GM10248 (cell line): ENCODE data around the gene BARX2.

Experiments used
- CTCF ChIA-PET: fragments of 300-600 bp; sonication (Branson Sonifier 250); formaldehyde crosslinking; extraction: SDS; loops from one replicate; lab custom pipeline; 2021; ENCODE audit warnings: antibody characterized with exemption; lab: Yijun Ruan, JAX
- POLR2A ChIA-PET: fragments of 350-650 bp; sonication (Branson Sonifier 250); formaldehyde crosslinking; extraction: SDS; loops from one replicate; lab custom pipeline; 2020; ENCODE audit warnings: antibody characterized with exemption; lab: Yijun Ruan, JAX
- DNase-seq: peaks from one replicate; pipeline ENCODE4 v3.0.0; 2012; ENCODE audit errors: extremely low spot score
- TF ChIP-seq, protein P1 (sequence below): IDR thresholded peaks from 2 replicates; pipeline ENCODE4 v1.5.1; 2012; ENCODE audit warnings: mild to moderate bottlenecking, low read depth; ENCODE audit errors: extremely low read depth, missing control alignments, control extremely low read depth

The BARX2 gene

DNA sequence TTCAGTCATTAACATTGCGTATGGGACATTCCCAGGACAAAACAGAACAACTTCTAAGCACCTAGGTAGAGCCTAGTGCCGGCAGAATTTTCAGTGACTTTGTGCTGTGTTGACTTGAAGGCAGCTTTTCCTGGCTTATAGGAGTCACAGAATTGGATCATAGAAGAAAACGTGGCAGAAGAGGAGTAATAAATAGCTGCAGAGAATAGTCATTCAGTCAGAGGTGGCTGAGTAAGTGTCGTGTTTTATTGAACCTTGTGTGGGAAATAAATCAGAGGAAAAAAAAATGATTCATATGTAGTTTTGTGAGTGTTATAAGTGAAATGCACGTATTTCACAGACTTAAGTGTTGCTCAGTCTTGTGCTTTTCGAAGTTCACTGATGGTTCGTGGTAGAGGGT, 2.1 kb downstream of the BARX2 start:
- CTCF ChIA-PET: no interaction called here
- no peak for DNase-seq
- TF ChIP-seq, protein P1, sequence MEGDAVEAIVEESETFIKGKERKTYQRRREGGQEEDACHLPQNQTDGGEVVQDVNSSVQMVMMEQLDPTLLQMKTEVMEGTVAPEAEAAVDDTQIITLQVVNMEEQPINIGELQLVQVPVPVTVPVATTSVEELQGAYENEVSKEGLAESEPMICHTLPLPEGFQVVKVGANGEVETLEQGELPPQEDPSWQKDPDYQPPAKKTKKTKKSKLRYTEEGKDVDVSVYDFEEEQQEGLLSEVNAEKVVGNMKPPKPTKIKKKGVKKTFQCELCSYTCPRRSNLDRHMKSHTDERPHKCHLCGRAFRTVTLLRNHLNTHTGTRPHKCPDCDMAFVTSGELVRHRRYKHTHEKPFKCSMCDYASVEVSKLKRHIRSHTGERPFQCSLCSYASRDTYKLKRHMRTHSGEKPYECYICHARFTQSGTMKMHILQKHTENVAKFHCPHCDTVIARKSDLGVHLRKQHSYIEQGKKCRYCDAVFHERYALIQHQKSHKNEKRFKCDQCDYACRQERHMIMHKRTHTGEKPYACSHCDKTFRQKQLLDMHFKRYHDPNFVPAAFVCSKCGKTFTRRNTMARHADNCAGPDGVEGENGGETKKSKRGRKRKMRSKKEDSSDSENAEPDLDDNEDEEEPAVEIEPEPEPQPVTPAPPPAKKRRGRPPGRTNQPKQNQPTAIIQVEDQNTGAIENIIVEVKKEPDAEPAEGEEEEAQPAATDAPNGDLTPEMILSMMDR: no peak
- POLR2A ChIA-PET: no interaction called here

DNA sequence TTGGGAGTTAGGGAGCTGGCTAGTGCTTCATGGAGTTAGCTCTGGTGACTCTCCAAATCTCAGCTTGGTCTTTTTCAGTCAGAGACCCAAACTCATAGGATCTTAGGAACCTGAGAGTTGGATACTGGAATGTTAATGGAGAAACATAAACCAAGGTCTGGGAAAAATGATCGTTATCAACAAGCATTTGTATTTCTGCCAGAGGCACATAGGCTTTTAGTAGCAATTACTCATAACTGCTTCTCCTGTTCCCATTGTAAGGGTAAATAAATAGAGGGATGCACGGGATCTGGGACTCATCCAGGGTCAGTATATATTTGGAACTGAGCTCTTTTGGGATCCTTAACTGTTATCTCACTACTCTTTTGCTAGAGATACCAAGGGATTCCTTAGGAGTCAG, 4.8 kb downstream of the BARX2 start:
- no peak for DNase-seq
- ChIA-PET CTCF (interaction anchor here (1.3 to 1.4 kb wide), 2 partner anchors 315 to 370 kb away, joined by 3 to 4 read pairs; no protein-coding TSS in a partner anchor), POLR2A (interaction anchor here (0.7 kb wide), 1 partner anchor 121 kb away, joined by 4 read pairs; no protein-coding TSS in a partner anchor)
- TF ChIP-seq, protein P1: no peak

DNA sequence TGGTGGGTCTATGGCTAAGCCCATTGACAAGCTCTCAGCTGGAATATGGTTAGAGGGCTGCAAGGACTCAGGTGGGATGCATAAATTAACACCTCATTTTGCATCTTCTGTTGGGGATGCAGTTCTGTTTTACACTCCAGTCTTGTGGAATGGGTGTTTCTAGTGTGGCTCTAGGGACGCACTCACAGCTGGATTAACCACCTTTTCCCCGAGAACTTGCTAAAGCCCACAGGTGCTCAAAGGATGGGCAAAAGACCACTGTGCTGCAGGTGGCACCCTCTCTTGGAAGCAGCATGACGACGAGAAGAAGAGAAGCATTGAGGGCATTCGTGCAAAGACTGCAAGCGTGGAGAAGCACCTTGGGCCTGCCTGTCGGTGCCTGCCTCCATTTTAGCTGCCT, 6.9 kb downstream of the BARX2 start:
- TF ChIP-seq, protein P1: no peak
- CTCF ChIA-PET: no interaction called here
- DNase-seq: no peak
- POLR2A ChIA-PET: no interaction called here

DNA sequence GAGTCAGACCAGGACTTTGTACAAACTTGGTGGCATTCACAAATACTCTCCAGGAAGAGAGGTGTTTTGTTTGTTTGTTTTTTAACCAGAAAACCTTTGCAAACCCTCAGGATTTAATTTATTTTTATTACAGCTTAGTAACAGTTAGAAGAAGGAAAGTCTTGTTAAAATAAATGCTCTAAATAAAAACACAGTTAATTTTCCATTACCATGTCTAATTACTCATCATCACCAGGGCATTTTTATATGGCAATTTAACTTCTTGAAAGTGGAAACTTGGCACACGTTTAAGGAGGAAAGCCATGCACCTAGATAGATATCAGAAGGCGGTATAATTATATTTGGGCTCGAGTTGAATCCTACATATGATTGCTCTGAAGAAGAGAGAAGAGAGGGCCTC, 7.4 kb downstream of the BARX2 start:
- POLR2A ChIA-PET: no interaction called here
- DNase-seq: no peak
- CTCF ChIA-PET: no interaction called here
- TF ChIP-seq, protein P1: no peak

DNA sequence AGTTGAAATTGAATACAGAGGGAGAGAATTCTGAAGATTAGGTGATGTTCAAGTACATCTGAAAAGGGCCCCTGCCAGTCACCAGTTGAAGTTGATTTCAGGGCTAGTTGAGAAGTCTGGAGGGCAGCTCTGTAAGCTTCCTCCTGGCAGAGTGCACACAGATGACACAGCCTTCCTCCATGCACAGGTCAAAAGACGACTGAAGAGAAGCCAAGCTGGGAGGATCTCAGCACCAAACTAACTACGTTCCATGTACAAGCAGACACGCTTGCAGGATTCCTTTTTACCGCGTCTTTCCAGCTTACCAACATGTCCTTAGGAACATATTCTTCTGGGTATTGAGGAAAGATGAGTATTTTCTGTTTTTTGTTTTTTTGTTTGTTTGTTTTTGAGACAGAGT, 7.9 kb downstream of the BARX2 start:
- DNase-seq: no peak
- ChIA-PET POLR2A (no interaction called here), CTCF (no interaction called here)
- TF ChIP-seq, protein P1: no peak

DNA sequence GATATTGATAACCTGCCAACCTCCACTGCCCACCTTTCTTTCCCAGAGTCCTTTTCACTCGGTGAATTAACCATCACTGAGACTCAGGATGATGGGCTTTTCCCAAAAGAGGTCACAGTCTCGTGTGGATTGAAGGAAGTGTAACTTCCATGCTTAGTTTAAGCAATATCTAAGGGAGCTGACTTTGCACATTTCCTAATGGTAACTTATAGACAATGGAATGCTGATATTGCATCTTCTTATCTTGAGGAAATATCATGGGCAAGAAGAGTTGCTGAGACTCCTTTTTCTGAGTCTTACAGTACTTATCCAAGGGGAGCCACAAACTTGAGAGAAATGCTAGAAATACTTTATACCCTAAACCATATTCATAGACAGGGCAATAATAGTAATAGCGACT, 8.8 kb downstream of the BARX2 start:
- CTCF ChIA-PET: interaction anchor here (1.1 to 2.4 kb wide), 3 partner anchors 8 to 36 kb away, joined by 3 to 7 read pairs (median 4); no protein-coding TSS in a partner anchor
- POLR2A ChIA-PET: no interaction called here

More for the DNA sequence above, 8.8 kb downstream of the BARX2 start:
- no peak for DNase-seq
- TF ChIP-seq, protein P1: no peak
